IMR-90 (cell line): ENCODE results near the gene LTBP1. TPM values are rescaled to one million over a fixed set of nuclear protein-coding genes. Genes with fewer than 3 reads are reported as not detected.

Experiments
- ATAC-seq: fragments of 200-7000 bp; cut with Tn5 transposase; 2 replicates; pipeline ENCODE4 v1.9.1; 2020; ENCODE audit warnings: low read depth, mild to moderate bottlenecking, moderate library complexity
- BruUV-seq: library from RNA; stranded (reverse); fragments of 400-500 nt; replicated peaks from 2 replicates; lab custom pipeline; 2021; lab: Mats Ljungman, UMichigan
- CTCF ChIA-PET: fragments of 300-600 bp; formaldehyde crosslinking; extraction: SDS; loops from one replicate; lab custom pipeline; 2021; ENCODE audit warnings: antibody characterized with exemption; lab: Yijun Ruan, JAX
- POLR2A ChIA-PET: fragments of 300-600 bp; sonication (Branson Sonifier 250); formaldehyde crosslinking; loops from one replicate; lab custom pipeline; 2022; ENCODE audit warnings: antibody characterized with exemption; ENCODE audit not compliant: unreplicated experiment; lab: Charles Lee
- DNase-seq: peaks from one replicate; pipeline ENCODE4 v3.0.0; 2013
- H2AFZ ChIP-seq: replicated peaks from 2 replicates; pipeline ENCODE3; 2013; ENCODE audit warnings: low read length, mild to moderate bottlenecking; ENCODE audit not compliant: poor library complexity
- H2AK5ac ChIP-seq: 2 replicates; pipeline ENCODE4 v1.6.1; 2013; ENCODE audit warnings: low read depth, low read length, inconsistent platforms
- H2AK9ac ChIP-seq: replicated peaks from 2 replicates; pipeline ENCODE3; 2013; ENCODE audit warnings: mild to moderate bottlenecking, low read depth, low read length, moderate library complexity; ENCODE audit not compliant: poor library complexity
- H2BK120ac ChIP-seq: 2 replicates; pipeline ENCODE4 v1.6.1; 2013; ENCODE audit warnings: low read depth, low read length, inconsistent platforms
- H2BK15ac ChIP-seq: 3 replicates; pipeline ENCODE4 v1.6.1; 2013; ENCODE audit warnings: low read depth, low read length, inconsistent platforms
- H2BK20ac ChIP-seq: 2 replicates; pipeline ENCODE4 v1.6.1; 2013; ENCODE audit warnings: low read depth, mild to moderate bottlenecking, inconsistent platforms, low read length, moderate library complexity
- H2BK5ac ChIP-seq: 2 replicates; pipeline ENCODE4 v1.6.1; 2013; ENCODE audit warnings: mild to moderate bottlenecking, low read depth, low read length, inconsistent platforms; ENCODE audit not compliant: poor library complexity, severe bottlenecking
- H3K14ac ChIP-seq: replicated peaks from 2 replicates; pipeline ENCODE4 v1.6.1; 2013; ENCODE audit warnings: low read depth, low read length, inconsistent platforms
- H3K18ac ChIP-seq: 2 replicates; pipeline ENCODE4 v1.6.1; 2013; ENCODE audit warnings: low read depth, low read length, control low read depth
- H3K23ac ChIP-seq: 2 replicates; pipeline ENCODE4 v1.6.1; 2013; ENCODE audit warnings: low read depth, low read length, inconsistent platforms
- H3K27ac ChIP-seq: 2 replicates; pipeline ENCODE4 v1.5.1; 2013; ENCODE audit warnings: mild to moderate bottlenecking, control low read depth, low read length; ENCODE audit not compliant: insufficient read depth
- H3K27me3 ChIP-seq: 2 replicates; pipeline ENCODE4 v1.6.1; 2013; ENCODE audit warnings: low read length; ENCODE audit not compliant: control insufficient read depth, insufficient read depth
- H3K36me3 ChIP-seq: 2 replicates; pipeline ENCODE4 v1.6.1; 2013; ENCODE audit warnings: low read length, mixed read lengths; ENCODE audit not compliant: control insufficient read depth, insufficient read depth
- H3K4ac ChIP-seq: 2 replicates; pipeline ENCODE4 v1.6.1; 2013; ENCODE audit warnings: low read depth, low read length, inconsistent platforms
- H3K4me1 ChIP-seq: 2 replicates; pipeline ENCODE4 v1.6.1; 2013; ENCODE audit warnings: low read length, mixed read lengths; ENCODE audit not compliant: control insufficient read depth, insufficient read depth
- H3K4me2 ChIP-seq: 2 replicates; pipeline ENCODE4 v1.6.1; 2013; ENCODE audit warnings: low read depth, mild to moderate bottlenecking, control low read depth, low read length, moderate library complexity
- H3K4me3 ChIP-seq: 2 replicates; pipeline ENCODE4 v1.5.1; 2013; ENCODE audit warnings: low read depth, mild to moderate bottlenecking, control low read depth, low read length, moderate library complexity; ENCODE audit not compliant: insufficient read depth
- H3K56ac ChIP-seq: 2 replicates; pipeline ENCODE4 v1.6.1; 2013; ENCODE audit warnings: low read length, inconsistent platforms; ENCODE audit not compliant: insufficient read depth; ENCODE audit errors: extremely low read depth
- H3K79me1 ChIP-seq, 2 experiments: 2 replicates each; pipeline ENCODE4 v1.6.1; 2013; ENCODE audit warnings: low read length in 2 of 2, inconsistent platforms in 1 of 2, low read depth in 1 of 2
- H3K9ac ChIP-seq: 2 replicates; pipeline ENCODE4 v1.6.1; 2013; ENCODE audit warnings: low read depth, low read length, control low read depth
- H3K9me1 ChIP-seq: 2 replicates; pipeline ENCODE4 v1.6.1; 2013; ENCODE audit warnings: low read length, inconsistent platforms; ENCODE audit not compliant: insufficient read depth
- H3K9me3 ChIP-seq: 2 replicates; pipeline ENCODE4 v1.6.1; 2013; ENCODE audit warnings: low read length; ENCODE audit not compliant: control insufficient read depth, insufficient read depth
- H4K20me1 ChIP-seq: 2 replicates; pipeline ENCODE4 v1.6.1; 2013; ENCODE audit warnings: low read length, inconsistent platforms; ENCODE audit not compliant: insufficient read depth
- H4K5ac ChIP-seq: 2 replicates; pipeline ENCODE4 v1.6.1; 2013; ENCODE audit warnings: mild to moderate bottlenecking, low read depth, low read length, control low read depth
- H4K8ac ChIP-seq, 2 experiments: 2 replicates each; pipeline ENCODE4 v1.6.1; 2013; ENCODE audit warnings: low read depth in 2 of 2, low read length in 2 of 2, control low read depth in 1 of 2, inconsistent platforms in 1 of 2
- H4K91ac ChIP-seq: 2 replicates; pipeline ENCODE4 v1.6.1; 2013; ENCODE audit warnings: low read depth, low read length, inconsistent platforms; ENCODE audit not compliant: insufficient read depth
- FOS ChIP-seq: fragments of 150-350 bp; IDR thresholded peaks from 2 replicates; pipeline ENCODE4 v1.6.1; 2016; ENCODE audit warnings: low read depth, low read length
- MAZ ChIP-seq: IDR thresholded peaks from 2 replicates; pipeline ENCODE4 v1.6.1; 2012; ENCODE audit warnings: low read depth, mild to moderate bottlenecking, low read length, improper control_type of control experiment, moderate library complexity, borderline replicate concordance
- RFX5 ChIP-seq: IDR thresholded peaks from 2 replicates; pipeline ENCODE4 v1.8.0; 2012; ENCODE audit warnings: low read depth, mild to moderate bottlenecking, low read length, moderate library complexity
- WGBS, 2 experiments: methylation state at CpG; one replicate each; pipeline versions ENCODE4 v1.1.5 to v1.1.7; 2013; ENCODE audit warnings: missing lambda C conversion rate in 2 of 2; ENCODE audit not compliant: insufficient read length in 1 of 2; ENCODE audit errors: extremely low coverage in 2 of 2; 5-methylcytosine and 5-hydroxymethylcytosine counted together
- dilution Hi-C: fragments of 300-500 bp; cut with HindIII; formaldehyde crosslinking; loops from one replicate; pipeline ENCODE4 v1.14.3; 2018; ENCODE audit warnings: low sequenced_read_pairs; ENCODE audit not compliant: unreplicated experiment
- in situ Hi-C: fragments of 300-500 bp; cut with MboI; formaldehyde crosslinking; loops from 3 replicates; pipeline ENCODE4 v1.14.3; 2019; ENCODE audit warnings: low sequenced_read_pairs, inconsistent platforms, mixed read lengths
- intact Hi-C: fragments of 100-400 bp; cut with micrococcal nuclease; formaldehyde crosslinking; loops from 2 replicates; pipeline ENCODE4 v1.10.0; 2022
- polyA plus RNA-seq, 3 experiments: library from polyadenylated mRNA; depleted of rRNA; stranded (reverse); fragments of >200 nt; gene quantifications; 2 replicates each; pipeline ENCODE4 v1.2.3, GENCODE V29; 2012; ENCODE audit warnings: low replicate concordance in 1 of 3
- total RNA-seq: library from RNA; depleted of rRNA; stranded (reverse); fragments of >200 nt; gene quantifications from 2 replicates; pipeline ENCODE4 v1.2.3, GENCODE V29; 2012

LTBP1 gene
- total and polyA plus RNA-seq, 2 of the 4 experiments (the other 2 are of a cell fraction) = 235 to 326 TPM

GRCh38 chr2:33273479-33273878 lies 326.7 kb downstream of the LTBP1 start:
- H4K20me1 ChIP-seq = no peaks in the 10 kb centered on the region
- H3K4me1 ChIP-seq = peaks cover 3% of the 10 kb centered on the region; the same call in 1 of the 2 replicates
- no peak overlapping the region for H4K5ac ChIP-seq
- peaks cover 8 to 34% of the 10 kb centered on the region in 2 experiments for H3K79me1 ChIP-seq
- WGBS, 2 experiments = no CpG with 5 or more reads among the region's 1 CpG
- intact Hi-C loops (loop anchor here (5.0 kb wide), 1 partner anchor 241 kb away; no protein-coding TSS in a partner anchor), dilution Hi-C loops (no loop called here), in situ Hi-C loops (loop anchor here (25.0 kb wide), 1 partner anchor 236 kb away; no protein-coding TSS in a partner anchor)
- H2BK15ac ChIP-seq = no peak overlapping the region
- no TSS peak for BruUV-seq
- H2AK9ac ChIP-seq = no peak overlapping the region
- H3K4me2 ChIP-seq = no peak overlapping the region
- ChIA-PET CTCF (no interaction called here), POLR2A (no interaction called here)
- H2BK120ac ChIP-seq = no peak overlapping the region
- no peak overlapping the region for H4K8ac ChIP-seq
- no peaks in the 10 kb centered on the region for H3K27me3 ChIP-seq
- DNase-seq = no peak
- no peak overlapping the region for H2AK5ac ChIP-seq
- no peak for ATAC-seq
- no peak overlapping the region for H4K91ac ChIP-seq
- TF ChIP-seq MAZ = no peak
- TF ChIP-seq FOS = no peak
- TF ChIP-seq RFX5 = no peak
- no peaks in the 10 kb centered on the region for H3K9me3 ChIP-seq
- H3K14ac ChIP-seq = no peak overlapping the region
- H2AFZ ChIP-seq = no peak overlapping the region
- H2BK5ac ChIP-seq = no peak overlapping the region
- H3K27ac ChIP-seq = no peak overlapping the region
- no peak overlapping the region for H3K4ac ChIP-seq
- no peak overlapping the region for H3K23ac ChIP-seq
- H3K36me3 ChIP-seq = peaks cover 35% of the 10 kb centered on the region
- H3K18ac ChIP-seq = no peak overlapping the region
- H3K9ac ChIP-seq = no peak overlapping the region
- no peak overlapping the region for H3K4me3 ChIP-seq
- H3K9me1 ChIP-seq = peaks cover 9% of the 10 kb centered on the region; the same call in 1 of the 2 replicates
- H2BK20ac ChIP-seq = no peak overlapping the region
- H3K56ac ChIP-seq = no peak overlapping the region
